Transverse colon (tissue), 4 donors: Measurements from ENCODE around the gene SLC23A1.

ENCODE experiments used
- EP300 ChIP-seq: sonication (generic); formaldehyde crosslinking; IDR thresholded peaks from one replicate; pipeline ENCODE4 v1.6.1; 2017; ENCODE audit warnings: antibody characterized with exemption, low read depth
- POLR2A ChIP-seq: fragments of 450-650 bp; IDR thresholded peaks from one replicate; pipeline ENCODE4 v1.6.1; 2016; ENCODE audit warnings: antibody characterized with exemption, mild to moderate bottlenecking, moderate library complexity
- POLR2AphosphoS5 ChIP-seq, 3 donors: sonication (generic); formaldehyde crosslinking; IDR thresholded peaks; one replicate each; pipeline ENCODE4 v1.6.1; 2016; ENCODE audit warnings: antibody characterized with exemption in 3 of 3
- TF ChIP-seq, protein P1 (sequence below), 5 experiments: fragments of 200-600 bp in 3 of 5; fragments of 450-650 bp in 2 of 5; sonication (generic) in 3 of 5; IDR thresholded peaks; 1 replicate in 2 of 5; 2 replicates in 3 of 5; pipeline ENCODE4 v1.5.1; 2016 to 2017; ENCODE audit warnings: antibody characterized with exemption in 5 of 5, inconsistent platforms in 3 of 5, mild to moderate bottlenecking in 2 of 5, moderate library complexity in 1 of 5

DNA sequence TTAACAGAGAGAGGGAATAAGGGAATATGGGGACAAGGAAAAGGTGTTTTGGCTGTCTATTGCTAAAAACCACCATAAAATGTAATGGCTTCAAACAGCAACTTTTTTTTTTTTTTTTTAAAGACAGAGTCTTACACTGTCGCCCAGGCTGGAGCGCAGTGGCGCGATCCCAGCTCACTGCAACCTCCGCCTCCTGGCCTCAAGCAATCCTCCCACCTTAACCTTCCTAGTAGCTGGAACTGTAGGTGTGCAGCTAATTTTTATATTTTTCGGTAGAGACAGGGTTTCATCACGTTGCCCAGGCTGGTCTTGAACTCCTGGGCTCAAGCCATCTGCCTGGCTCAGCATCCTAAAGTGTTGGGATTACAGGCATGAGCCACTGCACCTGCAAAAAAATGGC, 25.1 kb upstream of the SLC23A1 start:
- TF ChIP-seq, protein P1, sequence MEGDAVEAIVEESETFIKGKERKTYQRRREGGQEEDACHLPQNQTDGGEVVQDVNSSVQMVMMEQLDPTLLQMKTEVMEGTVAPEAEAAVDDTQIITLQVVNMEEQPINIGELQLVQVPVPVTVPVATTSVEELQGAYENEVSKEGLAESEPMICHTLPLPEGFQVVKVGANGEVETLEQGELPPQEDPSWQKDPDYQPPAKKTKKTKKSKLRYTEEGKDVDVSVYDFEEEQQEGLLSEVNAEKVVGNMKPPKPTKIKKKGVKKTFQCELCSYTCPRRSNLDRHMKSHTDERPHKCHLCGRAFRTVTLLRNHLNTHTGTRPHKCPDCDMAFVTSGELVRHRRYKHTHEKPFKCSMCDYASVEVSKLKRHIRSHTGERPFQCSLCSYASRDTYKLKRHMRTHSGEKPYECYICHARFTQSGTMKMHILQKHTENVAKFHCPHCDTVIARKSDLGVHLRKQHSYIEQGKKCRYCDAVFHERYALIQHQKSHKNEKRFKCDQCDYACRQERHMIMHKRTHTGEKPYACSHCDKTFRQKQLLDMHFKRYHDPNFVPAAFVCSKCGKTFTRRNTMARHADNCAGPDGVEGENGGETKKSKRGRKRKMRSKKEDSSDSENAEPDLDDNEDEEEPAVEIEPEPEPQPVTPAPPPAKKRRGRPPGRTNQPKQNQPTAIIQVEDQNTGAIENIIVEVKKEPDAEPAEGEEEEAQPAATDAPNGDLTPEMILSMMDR (IDR thresholded peaks at IDR 0.05): no peak
- TF ChIP-seq POLR2A (no peak), EP300 (no peak), POLR2AphosphoS5 (IDR thresholded peaks at IDR 0.05) (no peak)
